NCI-H774 (cell line): ENCODE results near the gene SLC7A6.

ENCODE experiments used
- DNase-seq: peaks from one replicate; lab custom pipeline; 2025; lab: John Stamatoyannopoulos, UW

The SLC7A6 gene

DNA sequence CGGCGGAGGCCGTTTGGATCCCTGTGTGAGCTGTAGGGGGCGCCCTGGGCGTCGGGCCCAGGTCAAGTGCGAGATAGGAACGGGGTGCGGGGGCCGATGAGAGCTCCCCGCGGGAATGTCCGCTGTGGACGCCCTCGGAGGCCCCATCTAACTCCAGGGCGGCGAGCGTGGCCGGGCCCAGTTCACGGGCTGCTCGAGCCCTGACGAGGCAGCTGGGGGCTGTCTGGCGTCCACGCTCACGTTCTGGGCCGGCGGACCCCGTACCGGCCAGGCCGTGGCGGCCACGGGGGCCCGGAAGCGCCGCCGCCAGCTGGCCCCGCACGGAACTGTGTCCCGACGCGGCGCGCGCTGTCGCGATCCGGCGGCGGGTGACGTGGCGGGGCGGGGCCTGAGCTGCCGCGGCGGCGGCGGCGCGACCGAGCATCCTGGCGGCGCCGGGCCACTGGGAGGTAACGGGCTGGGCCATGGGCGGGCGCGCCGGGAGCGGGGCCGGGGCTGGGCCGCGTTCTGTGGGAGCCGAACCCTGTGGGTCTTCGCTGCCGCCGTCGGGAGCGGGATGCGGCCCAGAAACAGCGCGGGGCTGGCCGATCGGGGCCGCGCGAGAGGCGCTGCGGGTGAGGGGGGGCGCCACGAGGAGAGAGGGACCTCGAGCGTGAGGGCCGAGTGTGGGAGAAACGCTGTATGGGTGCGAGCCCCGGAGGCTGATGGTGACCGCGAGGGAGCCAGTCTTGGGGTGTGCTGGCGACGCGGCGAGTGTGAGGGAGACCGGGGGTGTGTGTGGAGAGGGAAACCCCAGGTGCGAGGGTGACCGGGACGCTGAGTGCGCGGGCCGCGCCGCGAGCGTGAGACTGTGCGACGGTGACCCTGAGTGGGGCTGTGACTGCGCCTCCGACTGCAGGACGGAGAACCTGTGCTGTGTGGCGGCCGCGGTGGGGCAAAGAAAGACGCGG, at the start of gene SLC7A6:
SLC7A6 (plus strand) TSS at position 399 of the 950 bp plus-strand sequence. CDS start 10,201 bp downstream, outside the sequence.
- DNase-seq: no peak

DNA sequence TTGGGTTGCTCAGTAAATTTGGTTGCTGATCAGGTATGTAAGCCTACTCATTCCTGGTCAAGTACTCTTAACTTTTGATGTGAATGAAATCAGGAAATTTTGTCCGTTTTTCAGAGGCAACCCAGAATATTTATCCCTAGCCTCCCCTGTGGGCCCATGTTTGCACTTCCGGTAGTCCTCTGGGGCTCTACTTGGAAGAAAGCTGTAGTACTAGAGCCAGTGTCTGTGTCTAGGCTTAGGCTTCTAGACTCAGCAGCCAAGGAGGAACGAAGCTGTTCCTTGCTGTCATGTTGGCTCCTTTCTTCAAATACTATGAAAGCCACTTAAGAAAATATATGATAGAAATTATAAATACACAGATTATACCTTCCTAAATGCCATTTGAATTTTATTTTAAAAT, 49.6 kb upstream of the SLC7A6 start:
- no peak for DNase-seq

GRCh38 chr16:68215302-68215701, 49.0 kb upstream of the SLC7A6 start:
- no peak for DNase-seq

GRCh38 chr16:68216240-68216639, 48.1 kb upstream of the SLC7A6 start:
- DNase-seq: no peak

DNA sequence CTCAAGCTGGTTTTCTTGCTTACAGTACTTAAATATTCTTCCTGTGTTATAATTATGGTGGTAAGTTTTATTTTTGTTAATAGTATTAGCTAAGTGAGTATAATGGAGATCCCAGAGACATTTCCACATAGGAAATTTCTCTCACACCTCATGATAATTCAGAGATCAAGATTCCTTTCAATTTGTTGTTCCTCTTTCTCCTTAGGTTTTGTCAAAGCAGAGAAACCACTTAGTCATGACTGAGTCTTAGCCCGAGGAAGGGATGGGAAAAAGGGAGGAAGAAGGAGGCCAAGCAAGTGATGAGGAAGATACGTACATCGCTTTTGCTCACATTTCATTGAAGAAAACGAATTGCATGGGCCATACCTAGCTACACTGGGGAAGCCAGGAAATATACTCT, 46.8 kb upstream of the SLC7A6 start:
- DNase-seq: no peak

DNA sequence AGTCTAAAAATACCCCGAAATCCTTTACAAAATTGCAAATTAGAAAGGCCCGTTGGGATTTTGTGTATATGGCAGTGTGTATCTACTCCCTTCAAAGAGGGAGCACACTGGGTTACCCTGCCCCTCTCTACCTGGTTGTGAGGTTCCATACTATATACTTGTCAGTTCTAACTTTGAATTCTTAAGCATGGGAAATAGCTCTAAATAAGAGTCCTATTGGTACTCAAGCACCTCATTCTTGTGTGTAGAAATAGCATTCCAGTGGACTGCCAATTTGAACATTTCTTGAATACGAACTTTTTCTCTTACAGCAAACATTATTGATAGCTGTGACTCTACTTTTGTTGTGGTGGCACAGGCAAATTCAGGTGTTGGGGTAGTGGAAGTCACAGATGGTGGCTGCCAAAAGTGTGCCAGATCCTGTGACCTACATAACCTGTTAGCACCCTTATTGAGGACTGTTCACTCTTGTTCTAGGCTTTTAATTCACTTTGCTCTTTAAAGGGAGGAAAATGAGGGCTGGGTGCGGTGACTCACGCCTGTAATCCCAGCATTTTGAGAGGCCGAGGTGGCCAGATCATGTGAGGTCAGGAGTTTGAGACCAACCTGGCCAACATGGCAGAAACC, 44.5 kb upstream of the SLC7A6 start:
- no peak for DNase-seq

DNA sequence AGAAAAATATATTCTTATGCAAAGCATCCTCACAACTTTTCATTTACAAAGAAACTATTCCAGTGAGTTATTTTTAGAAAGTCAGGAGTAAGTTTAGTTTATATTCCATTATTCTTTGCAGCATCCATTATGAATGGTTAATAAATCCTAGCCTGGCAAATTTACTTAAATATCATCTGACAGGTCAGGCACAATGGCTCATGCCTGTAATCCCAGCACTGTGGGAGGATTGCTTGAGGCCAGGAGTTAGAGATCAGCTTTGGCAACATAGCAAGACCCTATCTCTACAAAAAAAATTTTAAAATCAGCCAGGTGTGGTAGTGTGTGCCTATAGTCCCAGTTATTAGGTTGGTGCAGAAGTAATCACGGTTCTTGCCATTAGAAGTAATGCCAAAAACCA, 41.3 kb upstream of the SLC7A6 start:
- no peak for DNase-seq

DNA sequence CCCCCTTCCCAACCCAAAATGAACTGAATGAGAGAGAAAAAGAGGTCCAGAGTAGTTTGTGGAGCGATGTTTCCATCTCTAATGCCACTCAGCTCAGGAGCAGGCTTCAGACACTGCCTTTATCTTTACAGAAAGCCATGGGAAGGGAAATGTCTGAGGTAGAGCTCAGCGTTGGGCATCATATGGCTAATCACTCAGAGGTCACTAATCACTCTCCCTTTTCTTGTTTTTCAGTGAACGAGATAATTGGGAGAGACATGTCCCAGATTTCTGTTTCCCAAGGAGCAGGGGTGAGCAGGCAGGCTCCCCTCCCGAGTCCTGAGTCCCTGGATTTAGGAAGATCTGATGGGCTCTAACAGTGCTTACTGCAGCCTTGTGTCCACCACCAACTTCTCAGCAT, 38.2 kb upstream of the SLC7A6 start:
- no peak for DNase-seq

- DNase-seq: no peak
These were observed 37.0 kb upstream of the SLC7A6 start for GRCh38 chr16:68227183-68227793.

DNA sequence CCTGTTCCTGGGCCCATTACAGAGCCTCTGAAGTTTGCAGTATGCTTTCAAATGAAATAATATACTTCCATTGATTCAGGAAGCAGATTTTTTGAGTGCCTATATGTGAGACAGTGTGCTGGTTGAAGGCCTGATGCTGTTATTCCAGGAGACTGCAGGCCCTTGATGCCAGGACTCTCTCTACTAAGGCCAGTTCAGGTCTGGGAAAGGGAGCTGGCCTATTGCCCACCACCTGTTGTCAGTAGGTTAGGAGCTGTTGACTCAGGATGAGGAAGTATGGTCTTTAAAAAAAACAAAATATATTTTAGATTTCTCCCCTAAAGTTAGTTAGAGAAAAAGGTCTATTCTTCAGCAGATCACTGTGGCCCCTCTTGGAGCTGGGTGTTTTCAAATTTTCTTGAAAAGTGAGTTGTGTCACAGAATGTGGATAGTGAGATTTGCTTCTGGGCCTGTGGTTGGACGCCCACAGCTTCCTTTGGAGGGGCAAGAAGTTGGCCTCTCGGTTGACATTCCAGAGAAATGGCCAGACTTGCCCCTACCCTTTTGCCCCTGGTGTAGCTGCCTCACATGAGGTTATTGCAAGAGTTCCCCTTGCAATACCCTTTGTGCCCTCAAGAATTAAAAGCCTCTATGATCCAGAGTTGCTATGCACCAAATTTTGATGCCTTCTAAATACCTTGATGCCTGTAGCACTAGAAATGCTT, 36.3 kb upstream of the SLC7A6 start:
- DNase-seq: no peak

- no peak for DNase-seq
These were observed 35.7 kb upstream of the SLC7A6 start for GRCh38 chr16:68228652-68229051.

GRCh38 chr16:68229431-68230175, 34.7 kb upstream of the SLC7A6 start:
- no peak for DNase-seq

DNA sequence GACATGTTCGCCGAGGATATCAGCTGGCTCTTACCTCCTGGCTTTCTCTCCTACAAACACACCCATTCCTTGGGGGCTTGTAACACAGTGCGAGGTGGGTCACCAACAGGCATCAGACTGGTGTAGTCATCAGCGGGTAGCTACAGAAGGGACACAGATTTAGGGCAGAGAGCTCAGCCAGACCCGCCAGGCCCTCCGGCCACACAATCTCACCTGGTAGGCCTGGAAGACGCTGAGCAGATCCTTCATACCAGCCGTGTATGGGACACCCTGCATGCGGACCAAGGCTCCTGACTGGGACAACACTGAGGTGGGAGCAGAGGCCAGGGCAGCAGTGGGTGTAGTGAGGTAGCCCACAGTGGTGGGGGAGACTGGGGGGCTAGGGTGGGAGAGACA, 34.2 kb upstream of the SLC7A6 start:
- DNase-seq: no peak

- DNase-seq: no peak
These were observed 33.4 kb upstream of the SLC7A6 start for GRCh38 chr16:68230956-68231355.

GRCh38 chr16:68231384-68232136, 32.8 kb upstream of the SLC7A6 start:
- no peak for DNase-seq

DNA sequence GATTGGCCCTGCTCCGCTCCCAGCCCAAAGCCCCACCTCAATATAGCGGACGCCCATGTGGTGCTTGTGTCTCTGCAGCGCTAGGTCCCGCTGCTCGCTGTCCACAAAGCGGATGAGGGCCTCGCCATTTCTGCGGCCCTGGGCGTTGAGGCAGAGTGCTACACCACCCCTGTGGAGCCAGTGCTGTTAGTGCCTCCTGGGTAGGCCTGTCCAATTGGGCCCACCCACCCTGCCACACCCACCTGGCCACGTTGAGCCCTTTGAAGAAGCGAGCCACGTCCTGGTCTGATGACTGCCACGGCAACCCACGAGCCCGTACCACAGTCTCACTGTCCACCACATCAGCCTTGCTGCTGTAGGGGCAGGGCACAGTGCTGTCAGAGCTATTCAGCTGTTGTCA, 32.0 kb upstream of the SLC7A6 start:
- DNase-seq: no peak

- DNase-seq: no peak
These were observed 31.1 kb upstream of the SLC7A6 start for GRCh38 chr16:68233085-68233834.

- no peak for DNase-seq
These were observed 30.5 kb upstream of the SLC7A6 start for GRCh38 chr16:68233835-68234187.

DNA sequence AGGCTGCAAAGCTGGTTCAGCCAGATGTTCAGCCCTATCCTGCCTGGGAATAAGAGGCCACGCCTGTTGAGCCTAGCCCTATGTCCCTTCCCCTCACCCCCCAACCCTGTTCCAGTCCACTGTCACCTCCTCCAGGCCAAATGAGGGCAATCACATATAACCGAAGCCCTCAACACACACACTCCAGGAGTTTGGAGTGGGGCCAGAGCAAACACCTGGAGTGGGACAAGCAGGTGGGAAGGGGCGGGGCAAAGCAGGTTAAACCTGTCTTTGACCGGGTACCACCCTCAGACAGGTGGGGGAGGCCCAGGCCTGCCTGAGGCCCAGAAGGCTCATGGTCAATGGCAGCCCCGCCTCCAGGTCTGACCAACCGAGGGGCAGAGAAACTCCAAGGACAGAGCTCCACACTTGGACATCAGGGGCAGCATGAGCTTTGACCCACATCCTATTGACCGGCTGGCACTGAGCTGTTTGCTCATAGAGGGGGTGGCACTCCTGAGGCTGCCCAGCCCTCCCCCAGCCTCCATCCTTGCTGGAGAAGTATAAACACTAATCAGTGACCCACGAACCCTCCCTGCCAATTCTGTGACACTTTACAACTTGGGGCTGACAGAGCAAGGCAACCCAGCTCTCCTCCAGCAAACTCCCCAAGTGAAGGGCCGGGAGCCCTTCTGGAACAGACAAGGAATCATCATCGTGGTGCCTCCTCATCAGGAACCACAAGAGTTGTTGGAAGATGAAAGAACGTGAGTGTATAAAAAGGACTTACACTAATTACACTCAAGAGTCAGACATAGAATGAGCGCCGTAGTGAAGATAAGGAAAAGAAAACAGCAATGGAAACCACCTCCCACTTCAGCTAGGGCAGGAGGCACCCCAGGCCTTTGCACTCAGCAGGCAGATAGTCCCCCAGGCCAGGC, 29.9 kb upstream of the SLC7A6 start:
- peak; percentile 65 for DNase-seq
